Stimulated activated CD4-positive, alpha-beta T cell treated with anti-CD3 and anti-CD28 coated beads, Interleukin-12 subunit alpha, Interleukin-12 subunit beta, amount 100 ng/mL, for 48 hours (primary cell): Measurements from ENCODE around the gene NOTCH3.

Experiments
- DNase-seq, 3 donors: peaks; one replicate each; pipeline ENCODE4 v3.0.0-alpha.2; 2020; ENCODE audit warnings: low read depth in 2 of 3, low spot score in 1 of 3

The NOTCH3 gene

DNA sequence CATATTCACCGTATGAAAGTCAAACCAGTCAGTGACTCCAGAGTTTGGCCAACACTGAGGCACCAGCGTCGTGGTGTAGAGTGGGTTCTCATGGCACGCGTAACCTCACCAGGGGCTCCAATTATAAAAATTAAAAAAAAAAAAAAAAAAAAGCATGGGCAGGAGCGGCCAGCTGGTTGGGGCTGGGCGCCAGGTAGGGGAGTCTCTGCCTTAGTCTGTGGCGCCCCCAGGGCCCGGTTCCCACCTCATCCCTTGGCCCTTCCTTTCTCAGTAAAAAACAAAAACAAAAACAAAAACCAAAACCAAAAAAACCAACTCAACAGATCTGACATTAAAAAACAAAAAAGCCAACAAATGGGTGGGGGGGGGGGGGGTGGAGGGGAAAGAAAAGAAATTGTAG lies 36.1 kb upstream of the NOTCH3 start:
- DNase-seq, result no peak

DNA sequence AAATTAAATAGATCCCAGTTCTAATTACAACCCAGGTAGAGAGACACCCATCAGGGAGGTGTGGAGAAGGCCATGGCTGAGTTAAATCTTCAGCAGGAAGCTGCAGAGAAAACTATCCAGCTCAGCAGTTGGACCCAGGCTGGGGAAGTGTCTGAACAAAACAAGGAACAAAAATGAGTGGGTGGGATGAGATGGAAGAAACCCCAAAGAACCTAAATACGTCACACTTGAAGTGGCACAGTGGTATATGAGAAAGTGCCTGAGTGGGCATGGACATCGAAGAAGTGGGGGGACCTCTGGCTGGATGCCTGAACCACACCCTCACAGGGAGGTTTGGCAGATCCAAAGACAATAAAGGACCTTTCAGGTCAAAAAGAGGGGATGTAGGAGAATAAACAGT lies 35.0 kb upstream of the NOTCH3 start:
- no peak for DNase-seq

DNA sequence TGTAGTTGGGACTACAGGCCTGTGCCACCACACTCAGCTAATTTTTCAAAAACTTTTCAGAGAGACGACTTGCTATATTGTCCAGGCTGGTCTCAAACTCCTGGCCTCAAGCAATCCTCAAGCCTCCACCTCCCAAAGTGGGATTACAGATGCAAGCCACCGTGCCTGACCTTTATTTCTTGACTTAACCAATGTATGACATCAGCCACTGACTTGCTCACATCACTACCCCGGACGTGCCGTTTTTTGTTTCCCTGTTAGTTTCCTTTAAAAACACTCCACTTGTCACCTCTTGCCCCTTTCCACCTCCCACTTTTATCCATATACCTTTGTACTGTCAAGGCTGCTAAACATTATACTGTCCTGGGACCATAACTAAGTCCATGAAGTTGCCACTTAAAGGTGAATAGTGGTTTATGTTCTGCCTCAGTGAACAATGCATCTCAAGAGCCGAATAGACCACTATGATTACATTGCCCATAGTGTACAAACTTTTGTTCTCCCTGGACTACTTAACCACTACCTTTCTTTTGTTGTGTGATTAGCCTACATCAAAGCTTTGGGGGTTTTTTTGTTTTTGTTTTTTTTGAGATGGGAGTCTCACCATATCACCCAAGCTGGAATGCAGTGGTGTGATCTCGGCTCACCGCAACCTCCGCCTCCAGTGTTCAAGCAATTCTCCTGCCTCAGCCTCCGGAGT lies 33.8 kb upstream of the NOTCH3 start:
- no peak for DNase-seq

DNA sequence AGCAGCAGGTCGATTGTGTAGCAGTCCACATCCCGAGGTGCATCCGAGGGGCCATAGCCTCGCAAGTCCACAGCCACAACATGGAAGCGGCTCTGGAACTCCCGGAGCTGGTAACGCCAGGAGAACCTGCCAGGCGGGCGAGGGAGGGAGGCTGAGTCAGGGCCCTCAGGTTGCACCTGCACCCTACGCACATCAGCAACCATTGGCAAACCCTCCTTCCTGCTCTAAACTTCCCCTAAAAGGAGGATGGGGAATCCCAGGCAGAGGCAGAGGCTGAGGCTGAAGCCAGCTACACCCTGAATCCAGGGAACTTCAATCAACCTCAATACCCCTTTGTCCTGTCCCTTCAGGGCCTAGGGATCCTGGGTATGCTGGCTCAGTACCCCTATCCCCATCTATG lies 30.5 kb upstream of the NOTCH3 start:
- no peak for DNase-seq

DNA sequence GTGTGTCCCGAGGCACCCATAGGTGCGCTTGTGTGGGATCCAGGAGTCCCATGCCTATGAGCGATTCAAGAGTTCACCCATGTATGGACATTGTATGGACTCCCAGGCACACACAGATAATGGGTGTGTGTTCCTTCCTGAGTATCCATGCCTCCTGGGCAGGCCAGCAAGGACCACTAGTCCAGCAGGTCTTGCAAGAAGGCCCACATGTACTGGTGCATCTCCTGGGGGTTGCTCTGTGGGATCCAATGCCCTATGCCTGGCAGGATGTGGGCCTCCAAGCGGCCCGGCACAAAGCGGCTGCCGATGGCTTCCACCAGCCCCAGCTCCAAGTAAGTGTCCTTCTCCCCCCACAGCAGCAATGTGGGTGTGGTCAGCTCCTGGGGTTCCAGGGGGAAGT lies 26.5 kb upstream of the NOTCH3 start:
- DNase-seq, result no peak

GRCh38 chr19:15225760-15226159 lies 25.0 kb upstream of the NOTCH3 start:
- DNase-seq, result no peak

DNA sequence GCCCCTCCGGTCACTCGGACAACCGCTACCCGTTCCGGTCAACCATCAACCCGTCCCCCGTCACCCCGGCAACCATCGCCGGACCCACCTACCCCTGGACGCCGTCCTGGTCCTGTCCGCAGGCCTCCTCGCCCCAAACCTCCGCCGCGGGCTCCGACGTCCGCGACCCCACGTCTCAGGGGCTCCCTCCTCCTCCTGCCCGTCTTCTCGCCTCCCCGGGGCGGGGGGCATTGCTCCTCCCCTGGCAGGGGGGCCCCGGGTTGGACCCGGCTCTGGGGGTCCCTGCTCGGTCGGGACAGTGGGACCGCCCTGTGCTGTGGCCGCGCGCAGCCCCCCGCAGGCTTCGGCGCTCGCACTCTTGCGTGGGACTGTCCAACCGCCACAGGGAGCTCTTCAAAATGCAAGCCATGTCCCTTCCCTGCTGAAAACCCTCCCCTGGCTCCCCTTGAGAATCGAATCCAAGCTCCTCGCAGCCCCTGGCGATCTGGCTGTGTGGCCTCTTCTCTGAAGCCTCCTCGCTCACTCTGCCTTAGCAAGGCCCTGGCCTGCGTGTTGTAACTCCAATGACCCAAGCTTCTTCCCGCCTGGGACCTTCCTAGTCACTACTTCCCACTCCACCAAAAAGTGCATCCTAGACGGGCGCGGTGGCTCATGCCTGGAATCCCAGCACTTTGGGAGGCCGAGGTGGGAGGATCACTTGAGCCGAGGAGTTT lies 23.0 kb upstream of the NOTCH3 start:
- DNase-seq, result no peak

DNA sequence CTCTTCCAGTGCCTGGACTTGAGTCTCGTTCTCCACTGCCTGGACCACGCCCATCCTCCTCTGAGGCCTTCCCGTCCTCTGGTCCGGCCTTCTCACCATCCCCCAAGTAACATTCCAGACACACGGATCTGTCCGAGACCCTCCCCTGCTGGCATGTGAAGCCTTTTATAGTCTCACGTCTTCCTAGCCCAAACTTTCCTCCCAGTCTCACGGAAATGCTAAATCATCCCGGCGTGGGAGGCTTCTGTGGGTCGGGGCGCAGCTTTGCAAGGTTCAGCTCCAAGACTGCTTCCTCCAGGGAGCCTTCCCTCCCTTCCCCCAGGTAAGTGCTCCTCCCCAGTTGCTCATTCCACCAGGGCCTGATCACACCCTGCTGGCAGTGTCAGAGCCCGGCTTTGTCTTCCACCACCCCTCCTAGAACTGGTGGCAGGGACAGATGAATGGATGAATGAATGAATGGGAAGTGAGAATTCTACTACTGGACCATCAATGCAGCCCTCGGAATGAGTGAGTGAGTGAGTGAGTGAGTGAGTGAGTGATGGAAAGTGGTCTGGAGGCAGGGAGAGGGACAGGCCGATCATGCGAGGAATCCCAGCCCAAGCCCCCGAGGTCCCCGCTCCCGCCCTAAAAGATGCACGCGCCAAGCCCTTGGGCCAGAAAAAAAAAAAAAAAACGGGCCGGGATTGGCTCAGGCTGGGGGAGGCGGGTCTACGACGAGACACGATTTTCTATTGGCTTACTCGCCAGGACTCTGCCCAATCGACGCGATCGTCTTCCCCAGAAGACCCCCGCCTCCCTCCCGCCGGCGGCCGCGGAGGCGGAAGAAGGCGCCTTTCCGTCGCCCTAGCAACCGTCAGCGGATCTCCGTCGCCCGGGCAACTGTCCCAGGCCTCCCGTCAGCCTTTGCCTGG lies 22.2 kb upstream of the NOTCH3 start:
- peak; percentile 59 to 77 (median 62) for DNase-seq

DNA sequence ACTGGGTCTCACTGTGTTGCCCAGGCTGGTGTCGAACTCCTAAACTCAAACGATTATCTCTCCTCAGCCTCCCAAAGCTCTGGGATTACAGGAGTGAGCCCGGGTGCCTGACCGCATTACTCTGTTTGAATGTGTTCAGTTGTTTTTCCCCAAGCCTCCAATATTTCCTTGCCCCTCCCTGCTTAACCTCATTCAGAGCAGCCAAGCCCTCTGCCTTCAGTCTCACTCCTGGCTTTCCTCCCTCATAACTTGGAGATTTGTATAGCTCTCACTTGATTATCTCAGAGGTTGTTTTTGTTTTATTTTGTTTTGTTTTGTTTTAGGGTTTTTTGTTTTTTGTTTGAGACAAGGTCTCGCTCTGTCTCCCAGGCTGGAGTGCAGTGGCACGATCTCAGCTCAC lies 20.0 kb upstream of the NOTCH3 start:
- no peak for DNase-seq

DNA sequence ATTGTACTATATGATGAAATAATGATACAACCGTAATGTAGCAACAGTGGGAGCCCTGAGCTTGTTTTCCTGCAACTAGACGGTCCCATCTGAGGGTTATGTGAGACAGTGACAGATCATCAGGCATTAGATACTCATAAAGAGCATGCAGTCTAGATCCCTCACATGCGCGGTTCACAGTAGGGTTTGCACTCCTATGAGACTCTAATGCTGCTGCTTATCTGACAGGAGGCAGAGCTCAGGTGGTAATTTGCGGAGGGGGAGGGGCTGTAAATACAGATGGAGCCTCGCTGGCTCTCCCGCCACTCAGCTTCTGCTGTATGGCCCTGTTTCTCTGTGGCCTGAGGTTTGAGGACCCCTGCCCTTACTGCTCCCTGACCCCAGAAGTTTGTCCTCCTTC lies 17.7 kb upstream of the NOTCH3 start:
- no peak for DNase-seq

- DNase-seq, result no peak
Measured at GRCh38 chr19:15216363-15216762, 15.6 kb upstream of the NOTCH3 start.

DNA sequence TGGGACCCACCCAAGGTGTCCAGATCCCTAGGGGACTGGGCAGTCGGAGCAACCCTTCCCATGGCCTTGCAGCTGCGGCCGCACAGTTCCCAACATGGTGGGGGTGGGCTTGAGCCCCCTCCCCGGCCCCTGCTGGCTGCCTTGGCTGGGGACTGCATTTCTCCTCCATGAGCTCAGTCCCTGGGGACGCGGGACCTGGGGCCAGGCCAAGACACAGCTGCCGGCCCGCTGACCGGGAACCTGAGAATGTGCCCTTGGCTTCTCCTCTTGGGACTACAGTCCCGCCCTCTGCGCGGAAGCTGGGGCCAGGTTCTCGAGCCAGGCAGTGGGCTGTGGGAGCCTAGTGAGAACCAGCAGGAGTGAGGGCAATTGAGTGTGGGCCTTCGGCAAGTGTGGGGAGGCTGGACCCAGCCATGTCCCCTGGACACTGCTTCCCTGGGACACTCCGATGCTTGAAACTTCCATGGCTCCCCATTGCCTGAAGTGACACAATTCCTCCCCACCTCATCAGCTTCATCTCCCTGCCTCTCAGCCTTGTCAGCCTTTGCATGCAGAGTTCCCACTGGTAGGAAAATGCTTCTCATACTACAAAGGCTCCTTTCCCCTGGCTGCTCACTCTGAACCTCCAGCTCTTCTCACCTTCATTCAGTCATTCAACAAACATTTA lies 13.1 kb upstream of the NOTCH3 start:
- no peak for DNase-seq

DNA sequence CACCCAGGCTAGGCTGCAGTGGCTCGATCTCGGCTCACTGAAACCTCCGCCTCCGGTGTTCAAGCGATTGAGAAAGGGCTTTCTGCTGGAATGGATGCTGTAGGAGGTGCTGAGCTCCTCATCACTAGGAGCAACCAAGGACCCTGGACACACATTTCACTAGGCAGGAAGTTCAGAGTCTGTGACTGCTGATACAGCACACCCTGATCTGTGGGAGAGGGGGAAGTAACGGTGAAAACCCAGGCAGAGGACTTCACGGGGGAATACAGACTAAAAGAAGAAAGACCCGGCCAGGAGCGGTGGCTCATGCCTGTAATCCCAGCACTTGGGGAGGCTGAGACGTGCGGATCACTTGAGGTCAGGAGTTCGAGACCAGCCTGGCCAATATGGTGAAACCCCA lies 11.9 kb upstream of the NOTCH3 start:
- DNase-seq, result no peak

- no peak for DNase-seq
Measured at GRCh38 chr19:15210323-15210781, 9.6 kb upstream of the NOTCH3 start.

GRCh38 chr19:15201374-15202023 lies 704 bp upstream of the NOTCH3 start:
- no peak for DNase-seq

- DNase-seq, result no peak
Measured at GRCh38 chr19:15199661-15200552, 888 bp downstream of the NOTCH3 start.

DNA sequence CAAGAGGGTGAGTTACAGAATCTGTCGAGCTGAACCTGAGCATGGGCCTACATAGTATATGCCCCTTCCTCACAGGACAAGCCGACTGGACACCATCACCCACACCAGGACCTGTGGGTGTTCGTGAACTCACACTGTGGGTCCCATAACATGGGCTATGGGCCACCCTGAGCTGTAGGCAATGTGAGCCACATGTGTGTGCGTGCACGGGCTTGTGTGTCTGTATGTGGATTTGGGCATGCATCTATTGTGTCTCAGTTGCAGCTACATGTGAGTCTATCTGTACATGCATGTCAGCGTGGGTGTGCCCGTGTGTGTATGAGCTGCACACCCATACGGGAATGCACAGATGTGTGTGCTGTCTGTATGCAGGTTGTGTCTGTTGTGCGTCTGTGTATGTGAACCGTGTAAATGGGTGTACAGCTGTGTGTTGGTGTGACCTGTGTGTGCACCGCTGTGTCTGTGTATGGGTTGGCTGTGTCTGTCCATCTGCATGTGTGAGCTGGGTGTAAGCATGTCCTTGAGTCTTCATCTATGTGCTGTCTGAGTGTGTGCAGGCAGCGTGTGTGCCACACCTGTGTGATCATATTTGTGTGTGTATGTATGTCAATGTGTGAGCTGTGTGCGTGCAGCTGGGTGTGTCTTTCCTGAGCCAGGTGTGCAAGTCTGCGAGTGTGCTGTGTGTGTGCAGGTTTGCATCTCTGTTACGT lies 1.7 kb downstream of the NOTCH3 start:
- no peak for DNase-seq

DNA sequence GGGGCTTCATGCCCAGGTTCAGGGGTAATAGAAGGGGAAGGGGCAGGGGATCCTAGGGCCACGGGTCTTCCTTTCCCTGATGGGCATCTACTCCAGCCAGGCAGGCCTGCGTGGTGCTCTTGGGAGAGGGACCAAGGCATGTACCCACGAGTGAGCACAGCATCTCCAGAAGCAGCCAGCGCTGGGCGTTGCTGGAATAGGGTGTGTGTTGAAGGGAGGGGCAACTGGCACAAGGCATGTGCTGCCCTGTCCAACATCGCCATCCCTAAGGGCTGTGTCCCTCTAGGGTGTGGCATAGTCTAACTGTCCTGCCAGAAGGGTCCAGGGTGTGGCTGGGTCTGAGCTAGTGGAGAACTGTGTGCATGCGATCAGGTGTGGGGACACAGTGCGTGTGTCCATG lies 2.9 kb downstream of the NOTCH3 start:
- no peak for DNase-seq

DNA sequence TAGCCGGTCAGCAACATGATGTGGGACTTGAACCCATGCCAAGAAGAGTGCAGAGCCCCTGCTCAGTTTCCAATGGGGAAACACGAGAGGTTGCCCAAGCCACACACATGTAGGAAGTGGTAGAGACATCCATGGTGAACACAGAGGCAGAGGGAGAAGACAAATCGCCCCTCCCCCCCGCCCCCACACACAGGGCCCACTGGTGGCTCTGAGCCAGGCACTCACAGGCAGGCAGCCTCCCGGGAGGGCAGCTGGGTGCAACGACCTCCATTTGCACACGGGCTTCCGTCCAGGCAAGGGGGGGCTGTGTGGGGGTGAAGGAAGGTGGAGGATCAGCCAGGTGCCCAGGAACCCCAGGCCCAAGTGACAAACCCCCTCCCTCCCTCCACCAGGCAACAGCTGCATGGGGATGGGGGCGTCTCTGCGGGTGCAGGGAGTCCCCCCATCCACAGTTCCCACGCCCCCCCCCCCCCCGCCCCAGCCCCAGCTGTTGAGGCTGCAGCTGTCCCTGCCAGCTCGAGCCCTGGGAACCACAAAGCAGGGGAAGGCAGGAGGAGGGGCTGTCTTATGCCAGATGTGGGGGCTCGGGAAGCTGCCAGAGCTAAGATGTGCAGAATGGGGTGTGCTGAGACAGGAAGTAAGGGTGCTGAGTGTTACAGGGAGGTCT lies 3.4 kb downstream of the NOTCH3 start:
- DNase-seq, result no peak
